SK-N-SH treated with all-trans-retinoic acid at 6 μM for 48 hours (cell line): Measurements from ENCODE around the gene XPC.

Experiments
- ATAC-seq: fragments of 200-7000 bp; cut with Tn5 transposase; 3 replicates; pipeline ENCODE4 v1.9.1; 2020; ENCODE audit warnings: mild to moderate bottlenecking, moderate library complexity
- ARNTL ChIP-seq: fragments of 450-650 bp; formaldehyde crosslinking; IDR thresholded peaks from 2 replicates; pipeline ENCODE4 v1.5.0; 2020; ENCODE audit warnings: low read depth, mild to moderate bottlenecking, moderate library complexity, borderline replicate concordance
- BACH2 ChIP-seq: fragments of 250-450 bp; sonication (Bioruptor Pico); IDR thresholded peaks from 2 replicates; pipeline ENCODE4 v1.9.0; 2021; ENCODE audit warnings: mild to moderate bottlenecking, borderline replicate concordance
- CSDC2 ChIP-seq: fragments of 250-450 bp; sonication (Bioruptor Pico); IDR thresholded peaks from 2 replicates; pipeline ENCODE4 v1.5.0; 2020; ENCODE audit warnings: mild to moderate bottlenecking, moderate library complexity
- ESRRG ChIP-seq: fragments of 250-450 bp; sonication (Bioruptor Pico); IDR thresholded peaks from 2 replicates; pipeline ENCODE4 v1.6.1; 2021; ENCODE audit warnings: mild to moderate bottlenecking
- GLIS3 ChIP-seq: fragments of 250-450 bp; sonication (Bioruptor Pico); IDR thresholded peaks from 2 replicates; pipeline ENCODE4 v1.5.0; 2020; ENCODE audit warnings: mild to moderate bottlenecking, moderate library complexity
- ISL1 ChIP-seq: fragments of 250-450 bp; sonication (Bioruptor Pico); IDR thresholded peaks from 2 replicates; pipeline ENCODE4 v2.1.2; 2022; ENCODE audit warnings: mild to moderate bottlenecking, moderate library complexity
- OSR1 ChIP-seq: fragments of 250-450 bp; sonication (Bioruptor Pico); IDR thresholded peaks from 2 replicates; pipeline ENCODE4 v1.8.0; 2022; ENCODE audit warnings: moderate library complexity, mild to moderate bottlenecking, inconsistent platforms
- PPARA ChIP-seq: fragments of 250-450 bp; sonication (Bioruptor Pico); IDR thresholded peaks from 2 replicates; pipeline ENCODE4 v1.5.0; 2020; ENCODE audit warnings: mild to moderate bottlenecking, borderline replicate concordance
- RARB ChIP-seq: fragments of 250-450 bp; sonication (Bioruptor Pico); IDR thresholded peaks from 2 replicates; pipeline ENCODE4 v1.8.0; 2021; ENCODE audit warnings: mild to moderate bottlenecking, moderate library complexity
- SNAI2 ChIP-seq: fragments of 250-450 bp; sonication (Bioruptor Pico); IDR thresholded peaks from 2 replicates; pipeline ENCODE4 v1.5.0; 2020; ENCODE audit warnings: mild to moderate bottlenecking, moderate library complexity
- TCF4 ChIP-seq: fragments of 250-450 bp; sonication (Bioruptor Pico); IDR thresholded peaks from 2 replicates; pipeline ENCODE4 v1.8.0; 2021; ENCODE audit warnings: mild to moderate bottlenecking, moderate library complexity, borderline replicate concordance
- TOX ChIP-seq: fragments of 250-450 bp; sonication (Bioruptor Pico); IDR thresholded peaks from 2 replicates; pipeline ENCODE4 v1.8.0; 2021; ENCODE audit warnings: mild to moderate bottlenecking, moderate library complexity, borderline replicate concordance
- ZC3H10 ChIP-seq: fragments of 250-450 bp; sonication (Bioruptor Pico); IDR thresholded peaks from 2 replicates; pipeline ENCODE4 v1.5.1; 2021; ENCODE audit warnings: mild to moderate bottlenecking, moderate library complexity
- ZFP3 ChIP-seq: fragments of 250-450 bp; sonication (Bioruptor Pico); IDR thresholded peaks from 2 replicates; pipeline ENCODE4 v1.5.0; 2020; ENCODE audit warnings: mild to moderate bottlenecking, moderate library complexity
- ZFP30 ChIP-seq: fragments of 450-650 bp; formaldehyde crosslinking; IDR thresholded peaks from 2 replicates; pipeline ENCODE4 v1.5.0; 2022; ENCODE audit warnings: mild to moderate bottlenecking, moderate library complexity
- ZNF565 ChIP-seq: fragments of 450-650 bp; formaldehyde crosslinking; conservative IDR thresholded peaks from 2 replicates; pipeline ENCODE4 v1.5.0; 2020; ENCODE audit warnings: low read depth, mild to moderate bottlenecking, moderate library complexity
- ZNF70 ChIP-seq: fragments of 450-650 bp; formaldehyde crosslinking; IDR thresholded peaks from 2 replicates; pipeline ENCODE4 v1.5.0; 2020; ENCODE audit warnings: mild to moderate bottlenecking, moderate library complexity
- ZNF8 ChIP-seq: fragments of 450-650 bp; formaldehyde crosslinking; IDR thresholded peaks from 2 replicates; pipeline ENCODE4 v1.5.0; 2020; ENCODE audit warnings: mild to moderate bottlenecking, moderate library complexity
- TF ChIP-seq, protein P1 (sequence below): fragments of 250-450 bp; sonication (Bioruptor Pico); IDR thresholded peaks from 2 replicates; pipeline ENCODE4 v1.5.0; 2020; ENCODE audit warnings: mild to moderate bottlenecking, moderate library complexity
- TF ChIP-seq, protein P2 (sequence below): fragments of 250-450 bp; sonication (Bioruptor Pico); IDR thresholded peaks from 2 replicates; pipeline ENCODE4 v1.8.0; 2020; ENCODE audit warnings: mild to moderate bottlenecking, moderate library complexity, borderline replicate concordance
- TF ChIP-seq, protein P3 (sequence below): fragments of 250-450 bp; sonication (Bioruptor Pico); IDR thresholded peaks from 2 replicates; pipeline ENCODE4 v1.5.1; 2020; ENCODE audit warnings: low read depth, mild to moderate bottlenecking, moderate library complexity
- TF ChIP-seq, protein P4 (sequence below): fragments of 250-450 bp; sonication (Bioruptor Pico); IDR thresholded peaks from 2 replicates; pipeline ENCODE4 v1.5.1; 2021; ENCODE audit warnings: mild to moderate bottlenecking, moderate library complexity

Gene XPC

DNA sequence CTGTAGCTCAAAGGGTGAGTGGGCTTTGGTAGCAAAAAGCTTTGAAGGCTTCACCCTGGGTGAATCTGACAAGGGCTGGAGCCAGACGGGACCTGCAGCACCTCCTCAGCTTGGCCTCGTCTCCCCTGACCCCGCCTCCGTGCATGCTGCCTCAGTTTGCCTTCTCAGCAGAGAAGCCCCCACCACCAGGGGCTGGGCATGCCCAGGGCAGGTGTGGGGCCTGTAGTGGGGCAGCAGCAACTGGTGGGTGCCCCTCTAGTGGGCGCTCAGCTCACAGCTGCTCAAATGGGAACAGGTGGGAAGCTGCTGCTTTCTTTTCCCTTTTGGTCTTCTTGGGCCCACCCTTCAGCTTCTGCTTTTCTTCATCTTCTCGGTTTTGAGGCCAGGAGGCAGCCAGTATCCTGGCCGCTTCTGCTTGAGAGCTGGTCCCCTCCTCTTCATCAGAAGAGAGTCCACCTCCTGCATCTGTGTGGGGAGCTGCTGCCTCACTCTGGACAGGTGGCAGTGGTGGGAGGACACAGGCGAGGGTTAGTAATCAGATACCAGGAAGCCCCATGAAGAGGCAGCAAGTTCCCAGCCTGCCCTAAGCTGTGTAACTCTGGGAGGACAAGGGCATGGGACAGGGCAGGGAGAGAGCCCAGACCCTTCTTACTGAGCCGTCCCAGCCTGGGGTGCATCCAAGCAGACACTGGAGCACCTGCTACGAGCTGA lies 32.6 kb downstream of the XPC start:
- ATAC-seq: no peak
- TF ChIP-seq ARNTL (CRISPR knock-in tag) (no peak), ZNF565 (no peak), ZNF70 (CRISPR knock-in tag) (no peak), CSDC2 (CRISPR knock-in tag) (no peak), SNAI2 (CRISPR knock-in tag) (no peak), TCF4 (CRISPR knock-in tag) (no peak), PPARA (CRISPR knock-in tag) (no peak), ZC3H10 (CRISPR knock-in tag) (no peak), RARB (no peak), ZNF8 (no peak), ISL1 (CRISPR knock-in tag) (no peak)
- TF ChIP-seq, protein P1, sequence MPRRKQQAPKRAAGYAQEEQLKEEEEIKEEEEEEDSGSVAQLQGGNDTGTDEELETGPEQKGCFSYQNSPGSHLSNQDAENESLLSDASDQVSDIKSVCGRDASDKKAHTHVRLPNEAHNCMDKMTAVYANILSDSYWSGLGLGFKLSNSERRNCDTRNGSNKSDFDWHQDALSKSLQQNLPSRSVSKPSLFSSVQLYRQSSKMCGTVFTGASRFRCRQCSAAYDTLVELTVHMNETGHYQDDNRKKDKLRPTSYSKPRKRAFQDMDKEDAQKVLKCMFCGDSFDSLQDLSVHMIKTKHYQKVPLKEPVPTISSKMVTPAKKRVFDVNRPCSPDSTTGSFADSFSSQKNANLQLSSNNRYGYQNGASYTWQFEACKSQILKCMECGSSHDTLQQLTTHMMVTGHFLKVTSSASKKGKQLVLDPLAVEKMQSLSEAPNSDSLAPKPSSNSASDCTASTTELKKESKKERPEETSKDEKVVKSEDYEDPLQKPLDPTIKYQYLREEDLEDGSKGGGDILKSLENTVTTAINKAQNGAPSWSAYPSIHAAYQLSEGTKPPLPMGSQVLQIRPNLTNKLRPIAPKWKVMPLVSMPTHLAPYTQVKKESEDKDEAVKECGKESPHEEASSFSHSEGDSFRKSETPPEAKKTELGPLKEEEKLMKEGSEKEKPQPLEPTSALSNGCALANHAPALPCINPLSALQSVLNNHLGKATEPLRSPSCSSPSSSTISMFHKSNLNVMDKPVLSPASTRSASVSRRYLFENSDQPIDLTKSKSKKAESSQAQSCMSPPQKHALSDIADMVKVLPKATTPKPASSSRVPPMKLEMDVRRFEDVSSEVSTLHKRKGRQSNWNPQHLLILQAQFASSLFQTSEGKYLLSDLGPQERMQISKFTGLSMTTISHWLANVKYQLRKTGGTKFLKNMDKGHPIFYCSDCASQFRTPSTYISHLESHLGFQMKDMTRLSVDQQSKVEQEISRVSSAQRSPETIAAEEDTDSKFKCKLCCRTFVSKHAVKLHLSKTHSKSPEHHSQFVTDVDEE: no peak
- TF ChIP-seq, protein P2, sequence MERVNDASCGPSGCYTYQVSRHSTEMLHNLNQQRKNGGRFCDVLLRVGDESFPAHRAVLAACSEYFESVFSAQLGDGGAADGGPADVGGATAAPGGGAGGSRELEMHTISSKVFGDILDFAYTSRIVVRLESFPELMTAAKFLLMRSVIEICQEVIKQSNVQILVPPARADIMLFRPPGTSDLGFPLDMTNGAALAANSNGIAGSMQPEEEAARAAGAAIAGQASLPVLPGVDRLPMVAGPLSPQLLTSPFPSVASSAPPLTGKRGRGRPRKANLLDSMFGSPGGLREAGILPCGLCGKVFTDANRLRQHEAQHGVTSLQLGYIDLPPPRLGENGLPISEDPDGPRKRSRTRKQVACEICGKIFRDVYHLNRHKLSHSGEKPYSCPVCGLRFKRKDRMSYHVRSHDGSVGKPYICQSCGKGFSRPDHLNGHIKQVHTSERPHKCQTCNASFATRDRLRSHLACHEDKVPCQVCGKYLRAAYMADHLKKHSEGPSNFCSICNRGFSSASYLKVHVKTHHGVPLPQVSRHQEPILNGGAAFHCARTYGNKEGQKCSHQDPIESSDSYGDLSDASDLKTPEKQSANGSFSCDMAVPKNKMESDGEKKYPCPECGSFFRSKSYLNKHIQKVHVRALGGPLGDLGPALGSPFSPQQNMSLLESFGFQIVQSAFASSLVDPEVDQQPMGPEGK (CRISPR knock-in tag): no peak
- TF ChIP-seq, protein P3, sequence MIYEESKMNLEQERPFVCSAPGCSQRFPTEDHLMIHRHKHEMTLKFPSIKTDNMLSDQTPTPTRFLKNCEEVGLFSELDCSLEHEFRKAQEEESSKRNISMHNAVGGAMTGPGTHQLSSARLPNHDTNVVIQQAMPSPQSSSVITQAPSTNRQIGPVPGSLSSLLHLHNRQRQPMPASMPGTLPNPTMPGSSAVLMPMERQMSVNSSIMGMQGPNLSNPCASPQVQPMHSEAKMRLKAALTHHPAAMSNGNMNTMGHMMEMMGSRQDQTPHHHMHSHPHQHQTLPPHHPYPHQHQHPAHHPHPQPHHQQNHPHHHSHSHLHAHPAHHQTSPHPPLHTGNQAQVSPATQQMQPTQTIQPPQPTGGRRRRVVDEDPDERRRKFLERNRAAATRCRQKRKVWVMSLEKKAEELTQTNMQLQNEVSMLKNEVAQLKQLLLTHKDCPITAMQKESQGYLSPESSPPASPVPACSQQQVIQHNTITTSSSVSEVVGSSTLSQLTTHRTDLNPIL: no peak
- TF ChIP-seq, all 23 proteins: peak for 0

DNA sequence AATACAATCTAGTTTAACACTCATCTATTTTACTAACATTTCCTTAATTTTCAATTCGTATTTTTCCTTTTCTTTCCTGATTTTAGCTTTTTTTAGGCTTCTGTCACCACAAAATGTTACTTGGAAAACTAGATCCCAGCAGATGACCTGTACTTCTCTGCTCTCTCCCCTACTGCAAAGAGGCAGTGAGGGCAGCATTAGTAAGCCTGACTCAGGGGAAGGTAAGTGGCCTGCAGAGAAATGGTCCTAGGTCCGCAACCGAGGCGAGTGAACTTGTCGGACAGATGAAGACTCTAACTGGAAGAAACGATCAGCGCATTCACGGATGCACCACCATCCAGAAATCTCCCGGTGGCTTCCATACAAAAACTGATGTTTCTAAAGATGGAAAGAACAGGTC lies 33.2 kb downstream of the XPC start:
- TF ChIP-seq ESRRG (CRISPR knock-in tag) (no peak), CSDC2 (CRISPR knock-in tag) (peak; percentile 24; the same call in 1 of the 2 replicates), ZFP3 (peak; percentile 51; the same call in 1 of the 2 replicates)

DNA sequence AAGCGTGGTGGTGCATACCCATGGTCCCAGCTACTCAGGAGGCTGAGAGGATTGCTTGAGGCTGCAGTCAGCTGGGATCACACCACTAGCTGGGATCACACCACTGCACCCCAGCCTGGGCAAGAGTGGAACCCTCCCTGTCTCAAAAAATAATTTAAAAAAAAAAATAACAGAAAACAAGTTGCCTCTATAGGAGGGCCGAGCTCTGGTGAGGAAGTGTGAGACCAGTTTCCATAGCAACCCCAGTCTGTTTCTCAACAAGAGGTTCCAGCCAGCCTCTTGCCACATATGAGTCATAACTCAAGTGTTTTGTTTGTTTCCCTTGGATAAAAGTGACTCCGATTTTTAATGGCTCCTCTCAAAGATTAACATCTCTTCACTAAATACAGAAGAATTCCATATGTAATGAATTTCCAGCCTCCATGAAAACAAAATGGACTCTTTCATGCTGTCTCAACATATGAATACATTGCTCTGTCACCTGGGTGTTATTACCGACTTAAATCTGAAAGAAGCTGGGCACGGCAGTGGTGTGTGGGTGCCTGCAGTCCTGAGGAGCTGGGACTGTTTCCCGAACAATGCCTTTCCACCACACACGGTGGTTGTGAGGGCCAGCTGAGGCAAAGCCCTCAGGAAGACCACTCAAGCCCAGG lies 33.9 kb downstream of the XPC start:
- peak; percentile 80 for ATAC-seq
- peak; percentile 90 for TF ChIP-seq CSDC2 (CRISPR knock-in tag)
- no peak for TF ChIP-seq ZC3H10 (CRISPR knock-in tag)
- TF ChIP-seq RARB: no peak
- no peak for TF ChIP-seq TOX (CRISPR knock-in tag)
- TF ChIP-seq, protein P3: 0 out of 2 replicates have a peak, but pooled peaks have one; percentile 58
- no peak for TF ChIP-seq ZFP30
- no peak for TF ChIP-seq BACH2 (CRISPR knock-in tag)
- no peak for TF ChIP-seq PPARA (CRISPR knock-in tag)
- TF ChIP-seq OSR1 (CRISPR knock-in tag): no peak
- TF ChIP-seq, protein P2 (CRISPR knock-in tag): no peak
- TF ChIP-seq ARNTL (CRISPR knock-in tag): no peak
- TF ChIP-seq, protein P4, sequence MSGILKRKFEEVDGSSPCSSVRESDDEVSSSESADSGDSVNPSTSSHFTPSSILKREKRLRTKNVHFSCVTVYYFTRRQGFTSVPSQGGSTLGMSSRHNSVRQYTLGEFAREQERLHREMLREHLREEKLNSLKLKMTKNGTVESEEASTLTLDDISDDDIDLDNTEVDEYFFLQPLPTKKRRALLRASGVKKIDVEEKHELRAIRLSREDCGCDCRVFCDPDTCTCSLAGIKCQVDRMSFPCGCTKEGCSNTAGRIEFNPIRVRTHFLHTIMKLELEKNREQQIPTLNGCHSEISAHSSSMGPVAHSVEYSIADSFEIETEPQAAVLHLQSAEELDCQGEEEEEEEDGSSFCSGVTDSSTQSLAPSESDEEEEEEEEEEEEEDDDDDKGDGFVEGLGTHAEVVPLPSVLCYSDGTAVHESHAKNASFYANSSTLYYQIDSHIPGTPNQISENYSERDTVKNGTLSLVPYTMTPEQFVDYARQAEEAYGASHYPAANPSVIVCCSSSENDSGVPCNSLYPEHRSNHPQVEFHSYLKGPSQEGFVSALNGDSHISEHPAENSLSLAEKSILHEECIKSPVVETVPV: no peak
- TF ChIP-seq ZNF70 (CRISPR knock-in tag): no peak
- TF ChIP-seq ISL1 (CRISPR knock-in tag): peak; percentile 88
- TF ChIP-seq SNAI2 (CRISPR knock-in tag): 0 out of 2 replicates have a peak, but pooled peaks have one; percentile 36
- TF ChIP-seq GLIS3 (CRISPR knock-in tag): no peak
- peak; percentile 30; the same call in 1 of the 2 replicates for TF ChIP-seq ZNF8
- TF ChIP-seq ESRRG (CRISPR knock-in tag): no peak
- no peak for TF ChIP-seq ZFP3
- TF ChIP-seq, protein P1: peak; percentile 56; the same call in 1 of the 2 replicates

More for the DNA sequence above, 33.2 kb downstream of the XPC start:
- ATAC-seq: no peak
